Globus pallidus (tissue), 1 donor: ENCODE data around the gene RGS3.
A peak's percentile ranks its signal among the peaks of the same experiment; 100 is the strongest.
"Not testable (repeated sequence)": the region's sequence is repeated elsewhere in the genome, so short reads cannot be mapped to it uniquely, and the experiment has no call there.

Experiments
- DNase-seq: peaks from one replicate; pipeline ENCODE4 v3.0.0-alpha.2; 2015; ENCODE audit warnings: low spot score

The RGS3 gene

DNA sequence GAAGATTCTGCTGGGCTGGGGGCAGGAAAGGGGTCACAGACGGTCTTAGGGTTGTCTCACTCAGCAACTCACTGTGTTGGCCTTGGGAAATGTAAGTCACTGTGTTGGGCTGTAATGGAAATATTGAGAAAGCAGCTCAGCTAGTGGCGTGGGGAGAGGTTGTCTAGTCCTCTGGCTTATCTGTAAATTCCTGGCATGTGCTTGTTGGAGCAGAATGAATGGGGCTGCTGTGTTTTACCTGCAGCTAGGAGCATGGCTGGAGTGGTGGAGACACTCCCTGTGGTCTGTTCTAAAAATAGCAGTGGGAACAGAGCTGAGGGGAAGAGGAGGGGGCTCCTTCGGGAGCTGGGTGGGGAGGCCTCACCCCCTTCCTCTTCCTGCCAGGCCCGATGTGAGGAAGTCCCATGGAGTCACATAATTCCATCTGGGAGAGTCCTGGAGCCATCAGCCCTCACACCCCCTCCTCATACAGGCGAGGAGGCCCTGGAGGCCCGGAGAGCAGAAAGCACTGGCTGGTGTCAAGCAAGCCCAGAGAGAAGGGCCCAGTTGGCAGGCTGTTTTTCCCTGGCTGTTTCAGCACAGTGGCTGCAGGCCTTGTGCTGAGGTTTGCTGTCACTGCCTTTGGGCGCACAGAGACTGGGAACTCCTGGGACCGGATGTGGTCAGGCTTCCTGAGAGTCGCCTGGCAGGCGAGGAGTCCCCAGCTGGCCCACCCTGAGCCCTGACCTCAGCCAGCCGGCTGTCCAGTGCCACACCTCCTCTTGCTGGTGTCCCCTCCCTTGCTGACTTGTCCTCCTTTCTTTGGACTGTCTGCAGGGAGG, 84.9 kb downstream of the RGS3 start:
- DNase-seq, result peak; percentile 78

GRCh38 chr9:113549892-113550291, 86.4 kb downstream of the RGS3 start:
- DNase-seq, result not testable (repeated sequence)

GRCh38 chr9:113556877-113557593, 93.5 kb downstream of the RGS3 start:
- no peak for DNase-seq

GRCh38 chr9:113558632-113559502, 95.3 kb downstream of the RGS3 start:
- no peak for DNase-seq

DNA sequence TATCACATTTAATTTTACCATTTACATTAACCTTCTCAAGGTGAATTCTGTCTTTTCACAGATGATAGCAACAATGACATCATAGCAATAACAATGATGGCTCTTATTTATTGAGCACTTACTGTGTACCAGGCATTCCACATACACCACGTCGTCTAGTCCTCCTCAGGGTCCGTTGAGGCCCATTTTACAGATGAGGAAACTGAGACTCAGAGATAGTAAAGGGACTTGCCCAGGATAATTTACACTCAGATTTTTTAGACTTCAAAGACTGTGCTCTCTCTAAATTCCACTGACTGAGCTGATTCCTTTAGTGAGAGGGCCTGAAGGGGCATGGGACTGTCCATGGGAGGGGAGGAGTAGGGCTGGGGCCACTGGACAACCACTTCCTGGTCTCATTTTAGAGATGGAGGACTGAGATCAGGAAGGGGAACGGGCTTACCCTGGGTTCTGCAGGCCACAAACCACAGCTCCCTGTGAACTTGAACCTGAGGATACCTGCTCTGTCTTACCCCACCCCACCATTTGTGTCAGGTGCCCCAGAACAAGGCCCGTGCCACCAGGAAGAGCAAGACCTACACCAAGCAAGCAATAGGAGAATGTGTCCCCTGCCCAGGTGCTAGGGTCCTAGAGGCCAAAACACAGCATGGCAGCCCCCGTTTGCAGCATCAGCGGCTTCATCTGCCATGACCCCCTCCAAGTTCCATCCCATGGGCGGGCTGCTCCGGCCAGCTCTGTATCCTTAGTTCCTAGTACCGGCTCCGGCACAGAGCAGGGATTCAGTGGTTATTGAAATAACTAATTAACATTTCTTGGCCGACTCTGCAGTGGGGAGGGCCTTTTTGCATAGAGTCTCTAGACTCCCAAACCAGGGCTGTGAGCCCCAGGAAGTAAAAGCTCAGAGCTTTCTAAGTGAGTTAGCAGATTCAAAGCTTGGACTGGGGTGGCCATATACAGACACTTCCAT, 96.6 kb downstream of the RGS3 start:
- DNase-seq, result no peak

DNA sequence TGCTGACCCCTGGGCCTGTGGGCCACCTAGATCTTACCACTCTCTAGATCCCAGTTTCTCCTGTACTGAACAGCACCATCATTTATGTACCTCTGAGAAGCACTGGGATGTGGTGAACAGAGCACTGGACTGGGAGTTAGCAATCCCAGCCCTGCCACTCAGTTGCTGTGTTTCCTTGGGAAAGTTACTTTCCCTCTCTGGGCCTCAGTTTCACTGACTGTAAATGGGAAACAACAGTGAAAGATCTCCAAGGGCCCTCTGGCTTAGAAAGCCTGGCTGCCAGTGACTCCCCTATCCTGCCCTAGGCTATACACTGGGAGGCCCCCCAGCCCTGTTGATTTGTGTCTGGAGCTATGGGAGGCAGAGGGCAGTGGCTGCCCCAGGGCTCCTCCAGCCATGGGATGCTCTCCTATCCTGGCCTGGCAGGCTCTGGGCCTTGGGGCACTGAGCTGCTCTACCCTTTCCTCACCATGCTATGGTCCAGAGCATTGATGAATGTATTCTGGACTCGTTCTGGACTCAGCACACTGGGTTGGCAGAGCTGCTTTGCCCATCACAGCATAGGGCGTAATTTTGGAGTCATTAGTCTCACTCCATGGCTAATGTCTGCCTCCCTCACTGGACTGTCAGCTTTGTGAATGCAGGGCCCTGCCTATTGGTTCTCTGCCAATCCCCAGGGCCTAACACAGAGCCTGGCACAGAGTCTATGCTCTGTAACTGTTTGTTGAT, 99.3 kb downstream of the RGS3 start:
- no peak for DNase-seq

- no peak for DNase-seq
These were observed 100.4 kb downstream of the RGS3 start for GRCh38 chr9:113563826-113564497.

GRCh38 chr9:113564498-113565237, 101.1 kb downstream of the RGS3 start:
- peak; percentile 82 for DNase-seq

DNA sequence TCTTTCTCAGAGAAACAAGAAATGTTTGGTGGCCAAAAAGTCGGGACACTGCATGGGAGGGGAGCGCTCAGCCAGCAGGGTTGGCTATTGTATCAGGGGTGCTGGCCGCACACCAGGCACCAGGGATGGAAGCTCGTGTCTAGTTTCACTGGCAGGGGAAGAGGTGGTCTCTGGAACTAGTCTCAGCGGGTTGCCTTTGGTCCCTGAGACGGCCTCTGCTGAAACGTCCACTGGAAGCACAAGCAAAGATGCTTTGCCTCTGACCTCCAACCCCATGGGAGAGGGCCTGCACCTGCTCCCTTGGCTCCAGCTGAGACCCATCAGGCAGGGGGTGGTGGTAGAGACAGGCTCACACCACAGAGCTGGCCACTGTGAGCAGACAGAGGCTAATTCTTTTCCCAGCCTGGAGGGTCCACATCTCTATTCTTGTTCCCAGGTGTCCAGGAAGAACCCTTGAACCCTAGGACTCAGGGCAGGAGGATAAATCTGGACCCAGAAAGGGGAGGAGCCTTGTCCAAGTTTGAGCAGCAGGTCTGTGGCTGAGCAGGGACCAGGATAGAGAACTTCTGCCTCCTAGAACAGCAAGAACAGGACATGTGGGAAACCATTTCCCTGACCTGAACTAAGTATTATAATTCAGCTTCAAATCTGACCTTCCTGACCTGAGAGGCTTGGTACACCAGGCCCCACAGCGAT, 102.6 kb downstream of the RGS3 start:
- peak; percentile 60 for DNase-seq

DNA sequence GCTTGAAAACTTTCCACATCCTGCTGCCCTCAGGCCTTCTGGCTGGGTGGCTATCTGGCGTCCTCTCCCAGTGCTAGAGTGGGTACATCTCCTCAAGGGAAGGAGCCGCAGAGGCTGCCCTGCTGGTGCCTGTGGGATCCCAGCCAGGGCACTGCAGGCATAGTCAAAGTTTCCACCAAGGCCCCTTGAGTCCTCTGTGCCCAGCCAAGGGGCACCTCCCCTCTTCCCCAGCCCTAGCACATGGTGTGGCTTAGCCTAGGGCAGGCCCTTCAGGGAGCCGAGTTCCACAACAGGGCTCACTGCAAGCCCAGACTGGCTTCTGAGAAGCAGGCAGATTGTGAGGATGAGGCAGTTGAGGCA, 103.2 kb downstream of the RGS3 start:
- DNase-seq, result no peak

DNA sequence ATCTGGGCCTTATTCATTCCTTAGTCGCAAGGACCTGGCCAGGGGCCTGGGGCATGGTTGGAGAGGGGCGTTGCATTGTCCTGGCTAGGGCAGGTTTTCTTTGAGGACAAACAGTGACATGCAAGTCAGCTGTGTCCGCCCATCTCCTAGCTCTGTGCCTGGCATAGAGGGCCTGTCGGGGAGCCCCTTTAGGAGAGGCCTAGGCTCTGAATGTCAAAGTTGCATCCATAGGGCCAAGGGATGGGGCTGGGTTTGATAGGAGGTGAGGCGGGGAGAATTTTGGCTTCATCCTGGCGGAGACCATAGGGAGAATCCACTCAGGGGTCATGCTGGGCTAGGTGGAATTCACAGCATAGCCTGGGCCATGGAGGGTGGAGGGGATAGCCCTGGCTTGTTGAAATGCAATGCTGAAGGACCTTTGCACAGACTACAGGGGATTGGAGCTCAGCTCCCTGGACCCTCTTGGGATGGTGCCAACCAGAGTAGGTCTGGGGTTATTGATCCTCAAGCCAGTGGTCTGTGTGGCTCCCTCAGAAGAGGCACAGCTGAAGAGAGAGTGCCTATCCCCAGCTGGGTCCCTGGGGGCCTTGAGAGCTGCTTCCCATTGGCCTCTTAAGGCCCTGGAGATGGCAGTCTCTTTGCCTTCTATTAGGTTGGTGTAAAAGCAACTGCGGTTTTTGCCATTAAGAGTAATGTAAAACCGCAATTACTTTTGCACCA, 104.0 kb downstream of the RGS3 start:
- DNase-seq, result no peak

DNA sequence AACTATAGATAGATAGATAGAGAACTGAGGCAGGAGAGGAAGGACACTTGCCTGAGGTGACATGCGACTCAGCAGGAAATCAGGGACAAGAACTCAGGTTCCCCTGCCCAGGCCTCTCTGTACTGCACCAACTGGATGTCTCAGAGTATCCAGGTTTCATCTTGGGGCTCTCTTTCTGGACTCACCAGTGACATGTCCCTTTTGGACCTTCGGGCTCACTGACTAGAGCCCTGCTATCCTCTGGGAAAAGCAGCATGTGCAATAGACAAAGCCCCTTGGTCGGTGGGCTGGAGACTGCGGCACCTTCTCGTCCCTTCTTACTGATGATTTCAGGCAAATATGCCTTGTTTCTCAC, 104.5 kb downstream of the RGS3 start:
- no peak for DNase-seq

DNA sequence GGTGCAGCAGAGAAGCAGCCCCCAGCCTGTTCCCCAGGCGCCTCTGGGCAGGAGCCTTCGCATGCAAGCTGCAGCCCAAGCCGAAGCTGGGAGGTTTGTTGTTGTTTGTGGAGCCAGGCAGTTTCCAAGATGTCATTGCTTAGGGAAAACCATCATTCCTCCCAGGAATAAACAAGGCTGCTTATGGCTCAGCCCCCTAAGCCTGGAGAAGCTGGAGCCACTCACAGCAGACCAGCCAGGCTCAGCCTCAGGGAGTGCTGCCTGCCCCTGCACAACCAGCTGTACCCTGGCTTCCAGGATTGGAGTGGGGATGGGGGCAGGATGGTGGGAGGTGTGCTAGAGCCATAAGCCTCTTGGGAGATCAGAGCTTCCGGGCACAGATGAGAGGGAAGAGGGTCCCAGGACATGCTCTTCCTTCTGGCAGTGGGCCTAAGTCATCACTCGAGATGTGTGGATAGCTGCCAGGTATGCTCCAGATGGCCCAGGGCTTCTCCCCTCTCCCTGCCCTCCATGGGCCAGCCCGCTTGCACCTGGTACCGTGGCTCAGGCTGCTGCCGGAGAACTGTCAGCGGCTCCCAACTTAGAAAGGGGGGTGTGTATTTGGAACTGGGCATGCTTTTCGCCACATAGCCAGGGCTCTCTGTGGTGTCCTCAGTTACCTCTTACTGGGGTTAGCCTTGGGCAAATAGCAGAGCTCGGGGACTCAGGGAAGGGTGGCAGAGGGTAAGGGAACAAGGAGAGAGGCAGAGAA, 105.2 kb downstream of the RGS3 start:
- DNase-seq, result no peak

GRCh38 chr9:113569472-113570060, 106.0 kb downstream of the RGS3 start:
- DNase-seq, result no peak

DNA sequence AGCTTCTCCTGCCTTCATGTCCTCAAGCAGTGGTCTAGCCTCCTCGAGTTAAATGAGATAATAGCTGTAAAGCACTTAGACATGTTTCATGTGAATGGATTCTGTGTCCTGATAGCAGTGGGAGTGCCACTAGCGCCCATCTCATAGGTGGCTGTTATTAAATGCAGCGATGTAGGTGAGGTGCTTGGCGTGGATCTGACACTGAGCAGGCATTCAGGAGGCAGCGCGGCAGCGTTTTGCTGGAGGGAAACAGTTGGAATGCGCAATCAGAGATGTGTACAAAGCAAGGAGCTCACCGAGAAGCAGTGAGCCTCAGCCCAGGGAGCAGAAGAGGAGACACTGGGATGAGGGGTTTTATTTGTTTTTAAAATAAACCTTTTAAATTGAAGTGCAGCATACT, 106.6 kb downstream of the RGS3 start:
- no peak for DNase-seq

- DNase-seq, result no peak
These were observed 107.5 kb downstream of the RGS3 start for GRCh38 chr9:113570749-113571711.
